ENCODE results near the gene GPR146.
"Not testable (repeated sequence)": the region's sequence is repeated elsewhere in the genome, so short reads cannot be mapped to it uniquely, and the experiment has no call there.

DNA sequence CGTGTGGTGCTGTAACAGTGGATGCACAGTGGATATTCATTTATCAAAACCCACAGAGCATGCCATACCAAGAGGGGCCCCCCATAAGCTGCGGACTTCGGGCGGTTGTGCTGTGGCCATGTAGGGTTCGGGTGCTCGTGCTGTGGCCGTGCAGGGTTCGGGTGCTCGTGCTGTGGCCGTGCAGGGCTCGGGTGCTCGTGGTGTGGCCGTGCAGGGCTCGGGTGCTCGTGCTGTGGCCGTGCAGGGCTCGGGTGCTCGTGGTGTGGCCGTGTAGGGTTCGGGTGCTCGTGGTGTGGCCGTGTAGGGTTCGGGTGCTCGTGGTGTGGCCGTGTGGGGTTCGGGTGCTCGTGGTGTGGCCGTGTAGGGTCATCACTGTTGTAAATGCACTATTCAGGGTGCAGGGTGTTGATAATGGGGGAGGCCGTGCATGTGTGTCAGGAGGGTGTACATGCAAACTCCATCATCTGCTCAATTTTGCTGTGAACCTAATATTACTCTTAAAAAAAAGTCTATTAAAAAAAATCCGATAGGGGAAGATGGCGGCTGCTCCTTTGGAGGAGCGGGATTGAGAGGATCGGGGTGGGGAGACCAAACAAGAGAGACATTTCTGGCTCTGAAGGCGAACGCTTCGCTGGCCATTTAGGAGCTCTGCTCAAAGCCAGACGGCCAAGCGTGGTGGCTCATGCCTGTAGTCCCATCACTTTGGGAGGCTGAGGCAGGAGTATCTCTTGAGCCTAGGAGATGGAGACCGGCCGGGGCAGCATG lies 8.0 kb upstream of the GPR146 start:
- TF ChIP-seq CTCF (IDR thresholded peaks at IDR 0.05; ENCODE audit: low read length); EZH2 (IDR thresholded peaks at IDR 0.05; ENCODE audit: borderline replicate concordance, low read length): not testable (repeated sequence)
